ENCODE data around the gene ANKRD36C.
"Not testable (repeated sequence)": the region's sequence is repeated elsewhere in the genome, so short reads cannot be mapped to it uniquely, and the experiment has no call there.

Gene ANKRD36C

DNA sequence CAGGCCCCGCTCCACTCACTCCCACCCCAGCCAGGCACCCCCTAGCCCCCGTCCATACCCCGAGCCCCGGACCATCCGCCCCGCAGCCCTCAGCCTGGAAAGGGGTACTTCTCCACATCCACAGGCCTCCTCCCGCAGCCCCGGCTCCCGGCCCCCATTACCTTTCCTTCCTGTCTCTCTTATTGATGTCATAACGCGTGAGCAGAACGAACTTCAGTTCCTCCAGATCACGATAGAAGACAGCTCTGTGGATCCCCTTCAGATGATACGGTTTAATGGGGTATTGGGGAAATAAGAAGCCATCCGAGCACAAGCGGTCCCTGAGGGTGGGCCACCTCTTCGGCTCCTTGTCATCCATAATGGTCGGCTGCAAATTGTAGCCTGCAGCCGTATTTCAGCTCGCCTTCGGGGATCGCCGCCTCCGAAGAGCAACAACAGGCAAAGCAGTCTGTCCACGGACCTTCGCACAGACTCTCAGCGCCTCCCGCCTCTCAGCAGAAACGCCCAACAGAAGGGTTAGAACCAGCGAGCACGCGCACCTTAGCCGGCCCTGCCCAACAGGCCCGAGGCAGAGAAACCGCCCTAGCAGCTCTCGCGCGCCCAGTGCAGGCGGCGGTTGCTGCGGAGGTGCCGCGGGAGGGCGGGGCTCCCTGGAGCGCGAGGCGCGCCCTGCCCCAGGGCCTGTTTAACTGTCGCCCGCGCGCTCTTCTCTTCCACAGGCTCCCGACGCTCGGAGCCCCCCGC is at the start of gene ANKRD36C:
ANKRD36C (minus strand) TSS at position 474 of the 744 bp plus-strand sequence; CDS start at position 358, 116 bp downstream.
- DNase-seq (ENCODE audit: low read depth, low spot score), result peak; percentile 31
- peak within 1 kb of the TSS; percentile 79 for H3K4me3 ChIP-seq (ENCODE audit: low read depth, low read length)
- in situ Hi-C loops (cut with HindIII; ENCODE audit: low sequenced_read_pairs), result not testable (repeated sequence)

DNA sequence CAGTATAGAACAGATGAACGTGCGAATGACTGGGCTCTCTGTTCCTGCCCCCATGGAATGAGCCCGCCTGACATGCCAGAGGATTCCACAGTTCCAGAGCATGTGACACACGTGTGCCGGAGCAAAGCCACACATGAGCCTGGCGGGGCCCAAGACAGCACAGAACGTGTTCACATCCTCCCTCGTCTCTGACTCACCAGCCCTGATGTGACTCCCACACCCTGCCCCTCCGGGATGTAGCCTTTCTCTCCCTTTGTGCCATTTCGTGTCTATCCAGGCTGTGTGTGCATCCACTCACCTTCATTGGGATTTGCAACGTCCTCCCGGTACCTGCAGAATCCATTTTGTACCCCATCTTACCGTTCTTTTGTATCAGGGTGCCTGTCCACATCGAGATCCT is 43.9 kb upstream of the ANKRD36C start:
- DNase-seq (ENCODE audit: low read depth, low spot score); in situ Hi-C loops (cut with HindIII; ENCODE audit: low sequenced_read_pairs); H3K4me3 ChIP-seq (ENCODE audit: low read depth, low read length): not testable (repeated sequence)

DNA sequence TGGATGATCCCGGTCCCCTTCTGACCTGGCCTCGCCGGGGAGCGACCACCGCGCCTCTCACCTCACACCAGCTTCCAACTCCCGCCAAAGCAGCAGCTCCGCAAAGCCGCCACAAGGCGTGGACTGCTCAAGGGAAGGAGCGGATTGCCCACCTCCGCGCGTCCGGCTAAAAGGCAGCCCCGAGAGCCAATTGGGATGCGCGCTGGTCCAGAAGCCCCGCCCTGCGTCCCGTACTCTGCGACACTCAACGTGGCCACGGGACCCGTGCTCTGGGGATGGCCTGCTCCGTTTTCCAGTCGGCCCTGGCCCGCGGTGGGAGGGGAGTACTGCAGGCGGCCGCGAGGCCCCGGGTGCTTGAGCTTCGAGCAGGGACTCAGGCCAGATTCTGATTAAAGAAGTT is 43.2 kb upstream of the ANKRD36C start, which contains the start of gene GPAT2:
GPAT2 (minus strand) TSS at position 125 of the 400 bp plus-strand sequence. CDS start 2,557 bp downstream, outside the sequence.
- in situ Hi-C loops (cut with HindIII; ENCODE audit: low sequenced_read_pairs); DNase-seq (ENCODE audit: low read depth, low spot score): not testable (repeated sequence)

DNA sequence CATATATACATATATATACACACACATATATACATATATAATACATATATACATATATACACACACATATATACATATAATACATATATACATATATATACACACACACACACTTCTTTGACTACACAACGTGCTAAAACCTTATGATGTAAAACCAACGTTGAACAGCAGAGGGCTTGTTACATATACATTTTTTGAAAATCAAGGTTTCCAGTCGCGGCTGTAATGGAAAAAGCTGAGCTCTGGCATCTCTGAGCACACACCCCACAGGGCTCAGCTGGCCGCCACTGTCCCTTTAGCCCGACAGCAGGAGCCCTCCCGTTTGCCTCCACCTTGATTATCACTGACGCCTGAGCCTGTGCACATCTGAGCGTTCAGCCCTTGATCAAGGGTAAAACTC is 42.4 kb upstream of the ANKRD36C start:
- DNase-seq (ENCODE audit: low read depth, low spot score); H3K4me3 ChIP-seq (ENCODE audit: low read depth, low read length); in situ Hi-C loops (cut with HindIII; ENCODE audit: low sequenced_read_pairs): not testable (repeated sequence)

More for the DNA sequence above, 43.2 kb upstream of the ANKRD36C start, which contains the start of gene GPAT2:
- H3K4me3 ChIP-seq (ENCODE audit: low read depth, low read length), result not testable (repeated sequence)

DNA sequence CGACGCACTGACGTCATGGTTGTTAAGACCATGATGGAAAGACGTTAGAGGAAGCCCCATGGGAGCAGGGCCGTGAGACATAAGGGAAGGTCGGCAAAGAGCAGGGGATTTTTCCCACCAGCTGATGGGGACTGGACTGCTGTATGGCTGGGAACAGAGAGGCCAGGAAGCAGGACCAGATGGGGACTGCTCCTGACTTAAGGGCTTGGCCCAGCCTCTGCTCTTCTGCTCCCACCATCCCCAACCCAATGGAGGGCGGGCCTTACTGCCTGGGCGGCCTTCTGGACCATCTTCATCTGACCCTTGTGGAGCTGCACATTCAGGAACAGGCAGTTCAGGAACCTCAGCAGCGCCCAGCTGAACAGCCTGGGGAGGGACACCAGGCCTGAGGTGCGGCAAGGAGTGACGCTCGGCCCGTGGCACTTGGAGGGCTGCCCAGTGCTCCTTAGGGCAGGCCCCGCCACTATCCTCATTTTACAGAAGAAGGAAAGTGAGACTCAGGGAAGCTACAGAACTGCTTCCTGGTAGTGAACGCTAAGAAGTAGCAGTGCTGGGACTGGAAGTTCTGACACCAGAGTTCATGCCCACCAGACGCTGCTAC is 36.2 kb upstream of the ANKRD36C start:
- H3K4me3 ChIP-seq (ENCODE audit: low read depth, low read length); DNase-seq (ENCODE audit: low read depth, low spot score); in situ Hi-C loops (cut with HindIII; ENCODE audit: low sequenced_read_pairs): not testable (repeated sequence)

DNA sequence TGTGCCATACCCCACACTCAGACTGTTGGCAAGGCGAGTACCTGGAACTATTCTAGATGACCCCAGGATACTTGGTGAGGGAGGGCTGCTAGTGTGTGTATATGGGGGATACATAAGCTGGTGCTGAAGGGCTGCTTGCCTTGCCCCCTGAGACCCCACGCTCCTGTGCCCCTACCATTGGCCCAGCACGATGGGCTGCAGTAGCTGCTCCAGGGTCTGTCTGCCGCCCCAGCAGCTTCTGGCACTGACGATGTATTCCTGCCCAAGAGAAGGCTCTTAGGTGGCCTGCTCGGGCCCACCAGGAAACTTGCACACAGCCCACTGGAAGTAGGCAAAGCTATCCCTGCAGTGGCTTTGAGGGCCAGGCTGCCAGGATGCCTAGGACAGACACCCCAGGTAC is 34.1 kb upstream of the ANKRD36C start:
- in situ Hi-C loops (cut with HindIII; ENCODE audit: low sequenced_read_pairs); DNase-seq (ENCODE audit: low read depth, low spot score); H3K4me3 ChIP-seq (ENCODE audit: low read depth, low read length): not testable (repeated sequence)

DNA sequence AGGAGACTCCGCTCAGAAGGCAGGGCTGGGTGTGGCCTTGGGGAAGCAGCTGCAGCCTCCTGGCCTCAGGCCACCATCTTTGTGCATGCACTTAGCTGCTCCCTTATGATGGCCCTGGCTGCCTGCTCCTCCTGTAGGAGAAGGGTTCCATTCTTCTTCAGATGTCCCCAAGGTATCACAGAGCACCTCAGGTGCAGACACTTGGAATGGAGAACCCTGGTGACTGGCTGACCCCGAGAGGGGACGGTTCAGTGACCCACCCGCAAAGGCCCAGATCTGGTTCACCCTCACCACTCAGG is 33.5 kb upstream of the ANKRD36C start:
- no peak overlapping the region for H3K4me3 ChIP-seq (ENCODE audit: low read depth, low read length)
- DNase-seq (ENCODE audit: low read depth, low spot score), result no peak
- in situ Hi-C loops (cut with HindIII; ENCODE audit: low sequenced_read_pairs), result no loop called here
- TF ChIP-seq, protein P1, sequence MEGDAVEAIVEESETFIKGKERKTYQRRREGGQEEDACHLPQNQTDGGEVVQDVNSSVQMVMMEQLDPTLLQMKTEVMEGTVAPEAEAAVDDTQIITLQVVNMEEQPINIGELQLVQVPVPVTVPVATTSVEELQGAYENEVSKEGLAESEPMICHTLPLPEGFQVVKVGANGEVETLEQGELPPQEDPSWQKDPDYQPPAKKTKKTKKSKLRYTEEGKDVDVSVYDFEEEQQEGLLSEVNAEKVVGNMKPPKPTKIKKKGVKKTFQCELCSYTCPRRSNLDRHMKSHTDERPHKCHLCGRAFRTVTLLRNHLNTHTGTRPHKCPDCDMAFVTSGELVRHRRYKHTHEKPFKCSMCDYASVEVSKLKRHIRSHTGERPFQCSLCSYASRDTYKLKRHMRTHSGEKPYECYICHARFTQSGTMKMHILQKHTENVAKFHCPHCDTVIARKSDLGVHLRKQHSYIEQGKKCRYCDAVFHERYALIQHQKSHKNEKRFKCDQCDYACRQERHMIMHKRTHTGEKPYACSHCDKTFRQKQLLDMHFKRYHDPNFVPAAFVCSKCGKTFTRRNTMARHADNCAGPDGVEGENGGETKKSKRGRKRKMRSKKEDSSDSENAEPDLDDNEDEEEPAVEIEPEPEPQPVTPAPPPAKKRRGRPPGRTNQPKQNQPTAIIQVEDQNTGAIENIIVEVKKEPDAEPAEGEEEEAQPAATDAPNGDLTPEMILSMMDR (IDR thresholded peaks at IDR 0.05; ENCODE audit: low read depth, low read length), result no peak

DNA sequence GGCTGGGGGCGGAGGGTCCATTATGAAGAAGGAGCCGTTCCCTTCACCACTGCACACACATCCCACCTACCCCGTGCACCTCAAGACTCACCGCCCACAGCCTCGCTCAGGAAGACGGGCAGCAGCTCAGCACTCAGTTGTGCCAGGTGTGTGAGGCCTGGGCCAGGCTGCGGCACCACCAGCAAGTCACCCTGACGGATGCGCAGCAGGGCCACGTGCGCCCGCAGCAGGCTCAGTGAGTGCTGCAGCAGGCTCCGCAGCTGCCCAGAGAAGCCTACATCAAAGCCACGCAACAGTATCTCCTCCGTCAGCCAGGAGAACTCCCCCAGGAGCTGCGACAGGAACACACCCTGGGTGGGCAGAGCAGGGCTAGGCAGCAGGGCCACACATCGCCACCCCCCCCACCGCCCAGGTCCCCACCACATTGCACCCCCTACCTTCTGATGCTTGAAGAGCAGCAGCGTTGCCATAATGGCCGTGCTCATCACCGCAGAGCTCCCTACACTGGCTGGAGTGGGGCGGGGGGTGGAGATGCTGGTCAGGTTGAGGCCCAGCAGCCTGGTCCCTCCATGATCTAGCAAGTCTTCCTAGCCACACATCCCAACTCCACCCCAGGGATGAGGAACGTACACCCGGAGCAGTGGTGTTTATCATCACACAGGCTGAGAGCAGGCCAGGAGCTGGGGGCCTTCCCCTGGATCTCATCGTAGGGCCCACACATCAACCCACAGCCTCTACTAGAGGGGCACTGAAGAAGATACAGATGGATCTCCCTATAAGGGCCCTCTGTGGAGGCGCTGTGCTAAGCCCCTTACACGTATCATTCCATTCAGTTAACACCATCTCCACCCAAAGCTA is 32.9 kb upstream of the ANKRD36C start:
- in situ Hi-C loops (cut with HindIII; ENCODE audit: low sequenced_read_pairs), result no loop called here
- no peak overlapping the region for H3K4me3 ChIP-seq (ENCODE audit: low read depth, low read length)
- no peak for DNase-seq (ENCODE audit: low read depth, low spot score)
- TF ChIP-seq, protein P1 (IDR thresholded peaks at IDR 0.05; ENCODE audit: low read depth, low read length), result no peak

DNA sequence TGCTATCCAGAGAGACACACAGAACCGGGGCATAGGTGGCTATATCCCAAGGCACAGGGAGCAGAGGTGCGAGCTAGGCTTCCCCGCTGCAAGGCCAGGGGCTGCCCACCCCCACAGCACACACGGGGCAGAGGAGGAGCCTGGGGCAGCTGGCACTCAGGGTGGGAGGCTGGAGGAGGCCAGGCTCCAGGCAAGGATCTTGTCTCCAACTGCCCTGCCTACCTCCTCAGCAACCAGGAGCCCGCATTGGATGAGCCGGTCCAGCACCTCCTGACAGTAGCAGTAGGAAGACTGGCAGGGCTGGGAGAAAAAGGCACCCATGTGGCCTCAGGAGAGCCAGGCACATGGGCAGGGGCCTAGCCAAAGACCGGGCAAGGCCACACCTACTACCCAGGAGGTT is 32.1 kb upstream of the ANKRD36C start:
- DNase-seq (ENCODE audit: low read depth, low spot score); H3K4me3 ChIP-seq (ENCODE audit: low read depth, low read length); in situ Hi-C loops (cut with HindIII; ENCODE audit: low sequenced_read_pairs): not testable (repeated sequence)

DNA sequence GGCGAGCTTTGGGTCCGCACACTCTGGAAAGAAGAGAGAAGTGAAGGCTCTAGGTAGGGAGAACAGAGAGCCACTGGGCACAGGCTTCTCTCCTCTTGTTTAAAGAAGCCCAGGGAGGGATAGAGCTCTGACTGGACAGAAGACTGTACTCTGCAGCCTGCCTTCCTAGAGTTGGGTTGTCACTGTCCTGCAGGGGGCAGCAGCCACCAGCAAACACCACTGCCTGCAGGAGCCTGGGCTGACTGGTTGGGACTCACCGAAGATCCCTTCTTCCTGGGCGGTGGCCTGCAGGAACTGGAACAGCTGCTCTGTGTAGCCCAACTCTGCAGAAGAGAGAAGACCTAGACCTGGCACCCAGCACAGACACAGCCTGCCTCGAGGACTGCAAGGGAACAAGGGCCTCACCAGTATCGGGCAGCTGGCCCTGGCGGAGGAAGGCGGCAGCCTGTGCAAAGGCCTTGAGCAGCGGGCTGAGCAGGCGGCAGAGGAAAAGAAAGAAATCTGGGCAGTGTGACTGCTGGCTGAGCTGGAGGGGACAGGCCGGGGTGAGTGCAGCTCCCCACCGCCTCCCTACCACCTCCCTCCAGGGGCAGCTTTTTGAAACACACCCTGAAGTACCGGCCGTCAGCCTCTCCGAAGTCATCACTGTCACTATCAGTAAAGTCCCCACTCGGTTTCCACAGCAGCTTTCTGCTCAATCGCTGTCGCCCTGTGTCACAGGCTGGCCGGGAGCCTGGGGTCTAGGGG is 31.2 kb upstream of the ANKRD36C start:
- H3K4me3 ChIP-seq (ENCODE audit: low read depth, low read length); in situ Hi-C loops (cut with HindIII; ENCODE audit: low sequenced_read_pairs): not testable (repeated sequence)
- DNase-seq (ENCODE audit: low read depth, low spot score), result peak; percentile 71
- TF ChIP-seq, protein P1 (IDR thresholded peaks at IDR 0.05; ENCODE audit: low read depth, low read length), result peak; percentile 80

DNA sequence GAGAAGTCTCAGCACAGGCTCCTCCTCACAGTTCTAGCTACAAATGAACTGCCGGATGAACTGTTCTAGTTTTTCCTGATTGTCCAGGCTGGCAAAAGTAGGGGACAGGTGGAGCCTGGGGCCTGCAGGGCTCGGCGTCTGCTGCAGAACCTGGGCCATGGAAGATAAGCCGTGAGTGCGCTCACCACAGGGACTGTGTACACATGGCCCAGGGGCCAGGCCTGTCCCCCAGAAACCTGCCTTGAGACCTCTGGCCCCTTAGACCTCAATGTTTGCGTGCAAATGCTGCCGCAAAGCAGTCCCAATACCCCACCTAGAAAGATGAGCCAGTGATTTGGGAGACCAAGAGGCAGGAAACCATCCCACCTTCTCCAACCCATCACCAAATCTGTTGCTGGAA is 30.5 kb upstream of the ANKRD36C start:
- in situ Hi-C loops (cut with HindIII; ENCODE audit: low sequenced_read_pairs); DNase-seq (ENCODE audit: low read depth, low spot score): not testable (repeated sequence)

DNA sequence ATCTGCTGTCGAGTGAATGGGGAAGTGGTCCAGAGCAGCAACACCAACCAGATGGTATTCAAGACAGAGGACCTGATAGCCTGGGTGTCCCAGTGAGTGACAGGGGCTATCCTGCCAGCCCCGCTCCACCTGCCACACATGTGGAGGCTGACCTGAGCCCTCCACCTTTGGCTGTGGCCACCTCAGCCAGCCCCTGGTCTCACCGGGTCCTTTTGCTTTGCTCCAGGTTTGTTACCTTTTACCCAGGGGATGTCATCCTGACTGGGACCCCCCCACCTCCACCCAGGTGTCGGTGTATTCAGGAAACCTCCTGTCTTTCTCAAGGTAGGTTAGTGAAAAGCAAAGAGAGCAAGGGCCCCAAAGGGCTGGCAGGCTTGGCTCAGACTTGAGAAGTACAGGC is 29.5 kb upstream of the ANKRD36C start:
- H3K4me3 ChIP-seq (ENCODE audit: low read depth, low read length); DNase-seq (ENCODE audit: low read depth, low spot score); in situ Hi-C loops (cut with HindIII; ENCODE audit: low sequenced_read_pairs): not testable (repeated sequence)

More for the DNA sequence above, 30.5 kb upstream of the ANKRD36C start:
- H3K4me3 ChIP-seq (ENCODE audit: low read depth, low read length), result not testable (repeated sequence)
